Endothelial cell of umbilical vein (primary cell): ENCODE measurements around the gene FCN1. TPM values are rescaled to one million over a fixed set of nuclear protein-coding genes. Genes with fewer than 3 reads are reported as not detected.

Source experiments
- BruUV-seq: library from RNA; stranded (reverse); fragments of 400-500 nt; replicated peaks from 2 replicates; lab custom pipeline; 2021; lab: Mats Ljungman, UMichigan
- CTCF ChIA-PET: fragments of 300-600, 350-600 bp; sonication (Branson Sonifier 250); formaldehyde crosslinking; loops from one replicate; lab custom pipeline; 2021; ENCODE audit warnings: antibody characterized with exemption, inconsistent platforms; lab: Charles Lee
- POLR2A ChIA-PET: fragments of 300-600, 350-600 bp; sonication (Branson Sonifier 250); formaldehyde crosslinking; loops from one replicate; lab custom pipeline; 2021; ENCODE audit warnings: antibody characterized with exemption, inconsistent platforms; lab: Charles Lee
- DNase-seq: peaks from one replicate; pipeline ENCODE4 v3.0.0-alpha.2; 2011; ENCODE audit warnings: low read depth, low spot score
- FAIRE-seq: peaks from 2 replicates; lab custom pipeline; 2011; peaks lifted over from hg19 to GRCh38; lab: Jason Lieb, UNC
- H2AFZ ChIP-seq: 2 replicates; pipeline ENCODE4 v1.6.0; 2012; ENCODE audit warnings: low read depth, low read length, control low read depth, inconsistent platforms
- H3K27ac ChIP-seq: 2 replicates; pipeline ENCODE4 v1.5.1; 2011; ENCODE audit warnings: low read depth, mild to moderate bottlenecking, control low read depth, low read length, moderate library complexity; ENCODE audit not compliant: insufficient read depth
- H3K27me3 ChIP-seq, 2 experiments: 2 replicates each; pipeline versions ENCODE4 v1.6.0 to v1.6.1; 2011; ENCODE audit warnings: low read length in 2 of 2, mixed read lengths in 1 of 2; ENCODE audit not compliant: control insufficient read depth in 2 of 2, insufficient read depth in 2 of 2
- H3K36me3 ChIP-seq, 2 experiments: 2 replicates in 1 of 2; 3 replicates in 1 of 2; pipeline ENCODE4 v1.5.1; 2011; ENCODE audit warnings: low read length in 2 of 2, mild to moderate bottlenecking in 1 of 2, moderate library complexity in 1 of 2; ENCODE audit not compliant: control insufficient read depth in 2 of 2, insufficient read depth in 2 of 2; ENCODE audit errors: extremely low read depth in 1 of 2
- H3K4me1 ChIP-seq: 3 replicates; pipeline ENCODE4 v1.5.1; 2011; ENCODE audit warnings: mild to moderate bottlenecking, low read length; ENCODE audit not compliant: control insufficient read depth, insufficient read depth; ENCODE audit errors: extremely low read depth
- H3K4me2 ChIP-seq: 2 replicates; pipeline ENCODE4 v1.6.1; 2011; ENCODE audit warnings: low read length, control low read depth, mixed read lengths; ENCODE audit not compliant: insufficient read depth
- H3K4me3 ChIP-seq, 3 experiments: fragments of 200-600 bp in 1 of 3; sonication (generic), shearing (Covaris generic) in 1 of 3; replicated peaks in 1 of 3; 2 replicates each; pipeline ENCODE4 v1.5.1; 2011 to 2016; ENCODE audit warnings: control low read depth in 3 of 3, low read length in 3 of 3, mild to moderate bottlenecking in 2 of 3, inconsistent platforms in 1 of 3, low read depth in 1 of 3, moderate library complexity in 1 of 3; ENCODE audit not compliant: insufficient read depth in 1 of 3
- H3K79me2 ChIP-seq: 2 replicates; pipeline ENCODE4 v1.6.0; 2012; ENCODE audit warnings: low read length, inconsistent platforms; ENCODE audit not compliant: control insufficient read depth, insufficient read depth
- H3K9ac ChIP-seq: replicated peaks from 2 replicates; pipeline ENCODE3; 2011; ENCODE audit warnings: low read length, control low read depth; ENCODE audit not compliant: insufficient read depth; ENCODE audit errors: extremely low read depth
- H3K9me1 ChIP-seq: replicated peaks from 3 replicates; pipeline ENCODE4 v1.6.0; 2011; ENCODE audit warnings: mild to moderate bottlenecking, low read length; ENCODE audit not compliant: control insufficient read depth, insufficient read depth; ENCODE audit errors: extremely low read depth
- H3K9me3 ChIP-seq: replicated peaks from 2 replicates; pipeline ENCODE4 v1.5.1; 2012; ENCODE audit warnings: low read length, inconsistent platforms; ENCODE audit not compliant: control insufficient read depth, insufficient read depth
- H4K20me1 ChIP-seq: replicated peaks from 2 replicates; pipeline ENCODE3; 2011; ENCODE audit warnings: mild to moderate bottlenecking, low read length; ENCODE audit not compliant: control insufficient read depth, insufficient read depth; ENCODE audit errors: extremely low read depth
- EZH2 ChIP-seq: IDR thresholded peaks from 2 replicates; pipeline ENCODE4 v1.6.1; 2012; ENCODE audit warnings: borderline replicate concordance, low read depth, mild to moderate bottlenecking, moderate library complexity, low read length, inconsistent platforms; ENCODE audit not compliant: severe bottlenecking
- FOS ChIP-seq: IDR thresholded peaks from 2 replicates; pipeline ENCODE4 v1.6.1; 2011; ENCODE audit warnings: mild to moderate bottlenecking, low read length, moderate library complexity, borderline replicate concordance; ENCODE audit not compliant: insufficient read depth
- GATA2 ChIP-seq: IDR thresholded peaks from 2 replicates; pipeline ENCODE4 v1.7.0; 2011; ENCODE audit warnings: low read depth, mild to moderate bottlenecking, moderate library complexity, mixed read lengths, low read length; ENCODE audit not compliant: insufficient read length, insufficient read depth
- JUN ChIP-seq: IDR thresholded peaks from 2 replicates; pipeline ENCODE4 v1.6.1; 2011; ENCODE audit warnings: borderline replicate concordance, low read depth; ENCODE audit not compliant: insufficient read length, insufficient read depth
- MYC ChIP-seq: IDR thresholded peaks from one replicate; pipeline ENCODE4 v1.6.1; 2011; ENCODE audit warnings: mild to moderate bottlenecking, low read depth, low read length
- POLR2A ChIP-seq: IDR thresholded peaks from 2 replicates; pipeline ENCODE4 v1.6.1; 2012; ENCODE audit warnings: low read depth, mild to moderate bottlenecking, control low read depth, low read length
- POLR2AphosphoS5 ChIP-seq: IDR thresholded peaks from 2 replicates; pipeline ENCODE4 v1.6.1; 2012; ENCODE audit warnings: low read depth, mild to moderate bottlenecking, control low read depth, low read length, moderate library complexity; ENCODE audit not compliant: insufficient read depth
- dilution Hi-C: fragments of 300-500 bp; cut with MboI; formaldehyde crosslinking; loops from one replicate; pipeline ENCODE4 v1.15.0; 2019; ENCODE audit warnings: low sequenced_read_pairs; ENCODE audit not compliant: extremely low pct_ligation_motif_present
- intact Hi-C: fragments of 100-400 bp; cut with micrococcal nuclease; formaldehyde crosslinking; loops from one replicate; pipeline ENCODE4 v1.10.0; 2022
- polyA plus RNA-seq, 4 experiments: library from polyadenylated mRNA; depleted of rRNA in 3 of 4; stranded (reverse) in 3 of 4; unstranded in 1 of 4; fragments of >200 nt; gene quantifications; 2 replicates each; pipeline versions ENCODE4 v1.2.1 to v1.2.3, GENCODE V29; 2011 to 2012; ENCODE audit warnings: missing spikeins in 1 of 4
- total RNA-seq: library from RNA; stranded (reverse); gene quantifications from 2 replicates; pipeline ENCODE4 v1.2.3, GENCODE V29; 2021
- TF ChIP-seq, protein P1 (sequence below), 2 donors: IDR thresholded peaks; 1 replicate in 1 of 2; 2 replicates in 1 of 2; pipeline ENCODE4 v1.5.1; 2011; ENCODE audit warnings: low read length in 2 of 2, mild to moderate bottlenecking in 2 of 2, moderate library complexity in 2 of 2, control low read depth in 1 of 2, inconsistent platforms in 1 of 2, low read depth in 1 of 2; ENCODE audit not compliant: insufficient read depth in 1 of 2; ENCODE audit errors: extremely low read depth in 1 of 2
- TF ChIP-seq, protein P2 (sequence below): IDR thresholded peaks from 2 replicates; pipeline ENCODE4 v1.6.1; 2011; ENCODE audit not compliant: insufficient read depth, insufficient read length

FCN1 gene
- total and polyA plus RNA-seq, 2 donors (not counting 3 experiments of a cell fraction or from before 2014, with no cell fraction given): not detected

GRCh38 chr9:134962065-134962972 lies 44.6 kb upstream of the FCN1 start:
- POLR2A ChIA-PET: no interaction called here
- no TSS peak for BruUV-seq
- no peak overlapping the region for H3K27ac ChIP-seq
- H3K79me2 ChIP-seq: no peaks in the 10 kb centered on the region
- H2AFZ ChIP-seq: no peak overlapping the region
- no peak for DNase-seq
- H3K4me1 ChIP-seq: no peaks in the 10 kb centered on the region
- CTCF ChIA-PET: no interaction called here
- no peak overlapping the region for H3K4me3 ChIP-seq
- TF ChIP-seq MYC (no peak), FOS (no peak), GATA2 (no peak), JUN (no peak), POLR2A (no peak), POLR2AphosphoS5 (no peak), EZH2 (no peak)
- TF ChIP-seq, protein P1, sequence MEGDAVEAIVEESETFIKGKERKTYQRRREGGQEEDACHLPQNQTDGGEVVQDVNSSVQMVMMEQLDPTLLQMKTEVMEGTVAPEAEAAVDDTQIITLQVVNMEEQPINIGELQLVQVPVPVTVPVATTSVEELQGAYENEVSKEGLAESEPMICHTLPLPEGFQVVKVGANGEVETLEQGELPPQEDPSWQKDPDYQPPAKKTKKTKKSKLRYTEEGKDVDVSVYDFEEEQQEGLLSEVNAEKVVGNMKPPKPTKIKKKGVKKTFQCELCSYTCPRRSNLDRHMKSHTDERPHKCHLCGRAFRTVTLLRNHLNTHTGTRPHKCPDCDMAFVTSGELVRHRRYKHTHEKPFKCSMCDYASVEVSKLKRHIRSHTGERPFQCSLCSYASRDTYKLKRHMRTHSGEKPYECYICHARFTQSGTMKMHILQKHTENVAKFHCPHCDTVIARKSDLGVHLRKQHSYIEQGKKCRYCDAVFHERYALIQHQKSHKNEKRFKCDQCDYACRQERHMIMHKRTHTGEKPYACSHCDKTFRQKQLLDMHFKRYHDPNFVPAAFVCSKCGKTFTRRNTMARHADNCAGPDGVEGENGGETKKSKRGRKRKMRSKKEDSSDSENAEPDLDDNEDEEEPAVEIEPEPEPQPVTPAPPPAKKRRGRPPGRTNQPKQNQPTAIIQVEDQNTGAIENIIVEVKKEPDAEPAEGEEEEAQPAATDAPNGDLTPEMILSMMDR (IDR thresholded peaks at IDR 0.05; ENCODE audit: extremely low read depth in 1 of 2, insufficient read depth in 1 of 2, low read depth in 1 of 2, low read length in 2 of 2): no peak
- TF ChIP-seq, protein P2, sequence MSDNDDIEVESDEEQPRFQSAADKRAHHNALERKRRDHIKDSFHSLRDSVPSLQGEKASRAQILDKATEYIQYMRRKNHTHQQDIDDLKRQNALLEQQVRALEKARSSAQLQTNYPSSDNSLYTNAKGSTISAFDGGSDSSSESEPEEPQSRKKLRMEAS: no peak
- no peaks in the 10 kb centered on the region for H3K9me1 ChIP-seq
- no peak for FAIRE-seq
- intact Hi-C loops (no loop called here), dilution Hi-C loops (no loop called here)
- no peak overlapping the region for H3K4me2 ChIP-seq
- H3K9ac ChIP-seq: no peak overlapping the region
- no peaks in the 10 kb centered on the region for H3K27me3 ChIP-seq
- no peaks in the 10 kb centered on the region for H3K9me3 ChIP-seq
- no peaks in the 10 kb centered on the region for H4K20me1 ChIP-seq
- no peaks in the 10 kb centered on the region for H3K36me3 ChIP-seq
